ENCODE measurements around the gene PBX1.
"Not testable (repeated sequence)": the region's sequence is repeated elsewhere in the genome, so short reads cannot be mapped to it uniquely, and the experiment has no call there.

PBX1 gene

DNA sequence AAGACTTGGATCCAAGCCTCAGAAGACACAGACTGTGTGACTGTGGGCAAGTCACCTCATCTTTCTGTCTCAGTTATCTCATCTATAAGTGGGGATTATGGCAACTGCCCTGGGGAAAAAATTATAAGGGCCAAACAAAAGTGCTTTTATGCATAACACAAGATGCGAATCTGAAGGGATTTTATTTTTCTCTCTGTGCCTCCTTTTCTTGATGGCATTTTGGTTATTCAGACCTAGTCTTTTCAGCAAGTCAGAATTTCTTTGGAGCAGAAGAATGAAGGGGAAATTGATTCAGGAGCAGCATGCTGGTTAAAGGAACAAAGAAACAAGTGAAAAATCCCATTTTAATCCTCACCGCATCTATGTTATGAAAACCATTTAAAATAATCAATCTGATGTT, 86.9 kb downstream of the PBX1 start:
- no peak for DNase-seq

- no peak for DNase-seq
Measured at GRCh38 chr1:164647211-164647610, 88.2 kb downstream of the PBX1 start.

DNA sequence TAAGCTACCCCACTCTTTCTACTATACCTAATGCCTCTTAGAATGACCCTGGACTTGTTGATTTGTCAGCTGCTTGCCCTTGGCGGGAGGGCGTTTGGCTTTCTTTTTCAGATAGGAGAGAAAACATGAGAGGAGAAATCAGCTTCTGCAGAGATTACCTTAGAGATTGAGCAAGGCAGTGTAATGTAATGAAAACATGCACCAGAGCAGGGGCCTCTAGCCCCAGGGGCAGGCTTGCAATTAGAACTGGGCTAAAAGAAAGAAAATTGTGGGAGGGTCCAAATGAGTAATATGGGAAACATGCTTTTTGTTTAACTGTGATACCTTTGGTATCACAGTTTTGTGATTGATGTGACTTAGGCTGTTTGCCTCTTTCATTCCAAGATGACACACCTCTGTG, 89.7 kb downstream of the PBX1 start:
- no peak for DNase-seq

- DNase-seq, result no peak
Measured at GRCh38 chr1:164649146-164649545, 90.2 kb downstream of the PBX1 start.

- DNase-seq, result no peak
Measured at GRCh38 chr1:164650531-164650930, 91.5 kb downstream of the PBX1 start.

DNA sequence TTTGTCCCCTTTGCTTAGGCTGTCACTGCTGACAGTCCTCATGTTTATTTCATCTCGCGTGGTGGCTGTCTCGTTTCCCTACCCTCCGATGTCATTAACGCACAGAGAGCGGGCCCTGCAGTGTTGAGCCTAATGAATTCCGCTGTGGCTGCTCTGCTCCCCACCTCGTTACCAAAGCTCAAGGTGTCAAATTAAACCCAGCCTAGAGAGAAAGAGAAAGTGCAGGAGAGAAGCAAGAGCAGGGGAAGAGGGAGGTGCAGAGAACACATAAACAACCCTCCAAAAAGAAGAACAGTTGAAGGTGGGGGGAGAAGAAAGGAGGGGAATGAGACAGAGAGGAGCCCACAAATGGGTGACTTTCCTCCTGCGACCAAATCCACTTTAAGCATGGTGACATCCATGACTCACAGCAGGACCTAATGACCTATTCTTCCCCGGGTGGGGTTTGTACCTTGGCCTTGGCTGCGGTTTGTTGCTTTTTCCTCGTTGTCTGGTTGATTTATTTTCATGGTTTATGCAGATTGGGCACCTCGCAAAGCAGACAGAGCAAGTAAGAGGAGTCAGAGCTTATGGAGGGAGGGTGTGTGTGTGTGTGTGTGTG, 92.5 kb downstream of the PBX1 start:
- DNase-seq, result no peak

- not testable (repeated sequence) for DNase-seq
Measured at GRCh38 chr1:164652969-164653368, 94.0 kb downstream of the PBX1 start.

DNA sequence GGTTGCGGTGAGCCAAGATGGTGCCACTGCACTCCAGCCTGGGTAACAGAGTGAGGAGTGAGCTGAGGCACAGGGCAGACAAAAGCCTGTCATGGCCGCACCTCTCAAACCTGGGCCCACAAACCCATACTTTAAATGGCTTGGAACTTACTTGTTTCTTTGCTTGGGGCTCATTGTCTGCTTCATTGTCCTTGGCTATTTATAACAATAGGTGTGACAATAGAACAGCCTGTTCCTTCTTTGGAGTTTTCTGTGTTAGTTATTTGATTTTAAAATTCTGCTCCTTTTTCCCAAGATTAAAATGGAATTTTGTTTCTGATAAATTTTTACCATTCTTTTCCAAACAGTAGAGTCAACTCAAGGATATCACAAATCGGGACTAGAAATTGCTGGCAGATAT, 94.7 kb downstream of the PBX1 start:
- DNase-seq, result no peak

- DNase-seq, result no peak
Measured at GRCh38 chr1:164654200-164654599, 95.2 kb downstream of the PBX1 start.

DNA sequence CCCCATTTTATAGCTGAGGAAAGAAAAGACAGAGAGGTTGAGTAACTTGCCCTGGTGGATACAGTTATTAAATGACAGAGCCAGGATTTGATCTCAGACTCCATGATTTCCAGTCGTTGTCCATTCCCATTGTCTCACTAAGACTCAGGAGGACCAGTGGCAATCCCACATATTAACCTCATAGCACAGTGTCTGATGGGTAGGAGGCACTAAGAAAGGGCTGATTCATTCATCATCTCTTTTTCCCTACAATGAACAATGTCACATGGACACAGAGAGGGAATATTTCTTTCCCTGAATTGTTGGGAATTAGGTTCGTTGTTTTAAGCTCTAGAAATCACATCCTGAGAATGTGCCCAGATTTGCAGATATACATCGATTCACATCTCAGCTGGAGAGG, 99.9 kb downstream of the PBX1 start:
- no peak for DNase-seq

- no peak for DNase-seq
Measured at GRCh38 chr1:164659621-164660411, 100.8 kb downstream of the PBX1 start.

DNA sequence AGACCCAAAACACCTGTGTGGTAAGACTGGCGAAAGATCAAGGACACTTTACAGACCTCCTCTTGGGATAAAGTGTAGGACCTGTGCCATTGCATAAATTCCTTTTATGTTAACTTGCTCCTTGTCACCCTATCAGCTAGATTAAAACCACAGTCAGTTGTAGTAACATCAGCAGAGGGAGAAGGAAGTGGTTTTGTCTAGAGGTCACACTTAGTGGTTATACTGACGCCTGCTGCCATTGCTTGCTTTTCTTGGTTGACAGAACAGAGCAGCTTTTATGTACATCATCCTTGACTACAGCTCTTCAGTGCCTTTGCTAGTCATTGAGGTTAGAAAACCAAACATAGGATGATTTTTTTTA, 101.4 kb downstream of the PBX1 start:
- no peak for DNase-seq

- no peak for DNase-seq
Measured at GRCh38 chr1:164660775-164661174, 101.8 kb downstream of the PBX1 start.

DNA sequence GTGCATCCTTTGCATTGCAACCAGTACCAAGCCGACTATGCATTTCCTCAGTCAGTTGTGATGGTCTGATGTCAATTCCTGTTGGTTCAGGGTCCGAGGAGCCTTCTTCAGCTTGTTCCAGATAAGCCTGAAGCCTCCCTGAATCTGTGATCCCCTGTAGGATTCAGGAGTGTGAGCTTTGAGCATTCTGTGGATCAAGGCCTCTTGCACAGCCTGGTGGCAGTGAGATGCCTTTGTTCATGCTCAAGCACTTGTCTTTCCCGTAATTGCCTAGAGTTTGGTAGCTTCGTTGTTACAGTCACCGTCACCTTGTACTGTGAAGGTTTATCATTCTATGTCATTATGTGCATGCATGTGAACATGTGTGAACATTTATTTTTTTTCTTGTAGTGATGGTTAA, 103.5 kb downstream of the PBX1 start:
- no peak for DNase-seq

GRCh38 chr1:164662955-164663354, 104.0 kb downstream of the PBX1 start:
- no peak for DNase-seq

DNA sequence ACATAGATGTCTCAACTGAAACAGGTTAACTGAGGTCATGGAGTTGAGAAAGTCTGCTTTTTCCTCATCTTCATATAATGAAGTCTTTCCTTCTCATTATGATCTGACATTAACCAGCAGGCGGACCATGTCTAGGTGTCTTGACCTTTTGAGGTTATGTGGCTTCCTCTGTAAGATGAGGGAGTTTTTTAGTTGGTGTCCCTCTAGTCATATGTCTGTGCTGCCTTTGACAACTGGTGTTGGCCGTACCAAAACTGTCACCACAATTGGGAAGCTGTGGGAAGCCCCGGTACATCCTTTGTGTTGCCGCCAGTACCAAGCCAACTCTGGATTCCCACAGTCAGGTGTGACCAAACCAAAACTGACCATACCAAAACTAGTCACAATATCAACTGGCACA, 105.1 kb downstream of the PBX1 start:
- no peak for DNase-seq

GRCh38 chr1:164667001-164667400, 108.0 kb downstream of the PBX1 start:
- DNase-seq, result no peak

DNA sequence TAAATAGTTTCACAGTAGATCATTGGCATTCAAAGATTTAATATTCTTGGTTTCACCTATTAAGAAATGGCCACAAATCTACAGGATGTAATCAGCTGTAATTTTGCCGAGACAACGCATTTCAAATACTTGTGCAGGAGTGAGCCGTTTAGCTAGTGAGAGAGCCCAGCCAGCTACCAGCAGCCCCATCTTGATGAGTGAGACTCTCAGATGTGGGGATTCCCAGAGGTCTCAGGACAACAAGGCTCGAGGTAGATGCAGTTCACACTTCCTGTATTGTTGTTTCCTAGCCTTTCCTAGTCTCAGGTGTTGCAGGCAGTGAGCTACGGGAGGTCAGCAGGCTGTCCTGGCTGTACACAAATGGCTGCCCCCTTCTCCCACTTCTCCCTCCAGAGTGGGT, 108.6 kb downstream of the PBX1 start:
- DNase-seq, result no peak

- no peak for DNase-seq
Measured at GRCh38 chr1:164668491-164669400, 109.8 kb downstream of the PBX1 start.

- no peak for DNase-seq
Measured at GRCh38 chr1:164670026-164670425, 111.0 kb downstream of the PBX1 start.

- DNase-seq, result no peak
Measured at GRCh38 chr1:164670786-164671185, 111.8 kb downstream of the PBX1 start.

DNA sequence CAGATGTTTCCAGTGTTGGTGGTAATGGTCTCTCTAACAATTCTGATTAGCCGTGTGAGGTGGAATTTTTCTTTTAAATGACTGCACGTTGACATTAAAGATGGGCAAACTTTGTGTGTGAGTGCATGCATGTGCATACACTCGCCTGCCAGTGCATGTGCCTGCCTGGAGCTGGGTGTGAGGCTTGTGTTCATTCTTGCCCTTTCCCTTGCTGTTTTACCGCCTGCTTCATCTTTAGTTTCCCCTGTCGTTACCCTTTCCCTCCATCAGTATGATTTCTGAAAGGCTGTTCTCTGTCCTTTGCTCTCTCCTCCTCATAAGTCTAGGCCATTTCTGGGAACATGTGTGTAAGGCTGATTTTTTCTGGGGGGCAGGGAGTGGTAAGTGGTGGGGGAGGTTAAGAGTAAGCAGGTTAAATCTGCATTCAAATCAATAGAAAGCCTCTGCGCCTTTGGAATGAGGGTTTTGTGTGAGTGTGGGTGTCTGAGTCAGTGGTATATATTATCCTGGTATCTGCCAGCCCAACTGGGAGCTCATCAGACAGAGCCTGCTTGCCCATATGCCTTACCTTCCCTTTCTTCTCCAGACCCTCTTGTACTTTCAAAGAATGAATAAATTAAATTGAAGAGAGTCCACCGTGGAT, 112.5 kb downstream of the PBX1 start:
- no peak for DNase-seq

DNA sequence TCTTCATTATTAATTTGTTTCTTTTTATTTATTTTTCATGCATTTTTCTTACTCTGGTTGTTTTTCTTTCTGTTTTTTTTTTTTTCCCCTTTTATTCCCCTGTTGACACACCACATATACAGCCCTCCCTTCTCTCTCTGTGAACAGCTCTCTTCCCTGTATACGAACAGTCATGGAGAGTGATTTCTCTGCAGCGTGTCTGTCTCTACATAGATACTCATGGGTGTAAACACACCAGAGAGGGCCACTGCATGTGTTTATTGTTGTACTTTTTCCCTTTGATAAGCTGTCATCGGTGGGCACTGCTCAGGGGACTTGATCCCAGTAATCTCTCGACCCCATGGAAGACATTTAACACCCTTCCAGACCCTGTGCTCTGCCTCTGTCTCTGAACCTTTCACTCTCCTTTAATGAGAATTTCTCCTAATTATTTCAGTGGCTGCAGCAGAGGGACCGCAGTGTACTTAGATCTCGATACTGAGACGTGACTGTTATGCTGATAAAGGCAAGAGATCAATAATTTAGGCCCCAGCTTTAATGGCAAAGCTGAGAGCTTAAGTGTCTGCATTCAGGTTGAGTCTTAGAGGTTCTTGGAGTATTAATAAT, 113.1 kb downstream of the PBX1 start:
- DNase-seq, result no peak

Measured in activated gamma-delta T cell treated with Interleukin-2 at 50 U/mL for 16 hours (primary cell).